NCI-H748 (cell line): Measurements from ENCODE around the gene FILIP1.

Experiments
- DNase-seq: peaks from one replicate; lab custom pipeline; 2025; ENCODE audit not compliant: unreplicated experiment; lab: John Stamatoyannopoulos, UW

FILIP1 gene, protein sequence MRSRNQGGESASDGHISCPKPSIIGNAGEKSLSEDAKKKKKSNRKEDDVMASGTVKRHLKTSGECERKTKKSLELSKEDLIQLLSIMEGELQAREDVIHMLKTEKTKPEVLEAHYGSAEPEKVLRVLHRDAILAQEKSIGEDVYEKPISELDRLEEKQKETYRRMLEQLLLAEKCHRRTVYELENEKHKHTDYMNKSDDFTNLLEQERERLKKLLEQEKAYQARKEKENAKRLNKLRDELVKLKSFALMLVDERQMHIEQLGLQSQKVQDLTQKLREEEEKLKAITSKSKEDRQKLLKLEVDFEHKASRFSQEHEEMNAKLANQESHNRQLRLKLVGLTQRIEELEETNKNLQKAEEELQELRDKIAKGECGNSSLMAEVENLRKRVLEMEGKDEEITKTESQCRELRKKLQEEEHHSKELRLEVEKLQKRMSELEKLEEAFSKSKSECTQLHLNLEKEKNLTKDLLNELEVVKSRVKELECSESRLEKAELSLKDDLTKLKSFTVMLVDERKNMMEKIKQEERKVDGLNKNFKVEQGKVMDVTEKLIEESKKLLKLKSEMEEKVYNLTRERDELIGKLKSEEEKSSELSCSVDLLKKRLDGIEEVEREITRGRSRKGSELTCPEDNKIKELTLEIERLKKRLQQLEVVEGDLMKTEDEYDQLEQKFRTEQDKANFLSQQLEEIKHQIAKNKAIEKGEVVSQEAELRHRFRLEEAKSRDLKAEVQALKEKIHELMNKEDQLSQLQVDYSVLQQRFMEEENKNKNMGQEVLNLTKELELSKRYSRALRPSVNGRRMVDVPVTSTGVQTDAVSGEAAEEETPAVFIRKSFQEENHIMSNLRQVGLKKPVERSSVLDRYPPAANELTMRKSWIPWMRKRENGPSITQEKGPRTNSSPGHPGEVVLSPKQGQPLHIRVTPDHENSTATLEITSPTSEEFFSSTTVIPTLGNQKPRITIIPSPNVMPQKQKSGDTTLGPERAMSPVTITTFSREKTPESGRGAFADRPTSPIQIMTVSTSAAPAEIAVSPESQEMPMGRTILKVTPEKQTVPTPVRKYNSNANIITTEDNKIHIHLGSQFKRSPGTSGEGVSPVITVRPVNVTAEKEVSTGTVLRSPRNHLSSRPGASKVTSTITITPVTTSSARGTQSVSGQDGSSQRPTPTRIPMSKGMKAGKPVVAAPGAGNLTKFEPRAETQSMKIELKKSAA (N-terminal part only)

DNA sequence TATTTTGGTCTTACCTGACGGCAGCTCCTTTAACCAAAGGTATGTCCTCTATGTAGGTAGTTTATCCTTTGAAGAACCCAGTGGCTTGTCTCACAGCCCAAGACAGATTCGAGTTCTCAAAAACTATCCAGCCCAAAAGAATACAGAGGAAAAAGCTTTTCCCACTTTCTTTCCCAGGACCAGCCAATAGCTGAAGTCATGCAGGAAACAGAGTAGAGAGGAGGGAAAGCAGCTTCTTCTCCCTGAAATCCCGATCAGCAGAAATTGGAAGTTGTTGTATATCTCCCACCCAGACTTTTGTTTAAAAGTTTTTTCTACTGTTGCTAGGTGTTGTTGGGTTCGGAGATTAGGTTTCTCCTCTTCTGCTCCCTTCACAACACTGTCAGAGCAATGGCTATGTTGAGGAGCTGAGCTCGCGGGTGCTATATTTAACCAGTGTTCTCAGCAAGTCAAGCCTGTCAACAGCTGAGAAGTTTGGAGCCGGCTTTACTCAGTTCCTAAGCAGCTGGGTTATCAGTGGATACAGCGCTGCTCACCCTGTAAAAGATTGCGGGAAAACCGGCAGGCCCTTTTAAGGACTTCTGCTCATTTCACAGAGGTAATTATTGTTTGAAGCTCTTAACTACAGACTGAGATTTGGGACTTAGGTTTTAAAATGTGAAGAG, at the start of gene FILIP1:
TSS of gene FILIP1 (minus strand) at position 401 of the 665 bp plus-strand sequence. CDS start 78,828 bp downstream, outside the sequence.
- no peak for DNase-seq

DNA sequence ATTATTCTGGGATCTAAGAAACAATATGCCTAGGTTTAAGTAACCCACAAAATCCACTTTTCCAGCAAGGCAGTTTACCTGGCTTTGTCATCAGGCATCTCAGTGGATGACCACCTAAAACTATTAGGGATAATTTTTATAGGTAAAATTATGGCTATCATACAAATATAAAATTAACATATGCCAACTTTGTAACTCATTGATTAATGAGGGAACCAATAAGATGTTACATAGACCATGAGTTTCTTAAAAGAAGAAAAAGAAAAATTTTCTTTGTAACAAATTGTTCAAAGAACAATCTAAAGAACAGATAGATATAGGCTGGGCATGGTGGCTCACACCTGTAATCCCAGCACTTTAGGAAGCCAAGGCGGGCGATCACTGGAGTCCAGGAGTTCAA, 49.7 kb upstream of the FILIP1 start:
- no peak for DNase-seq

DNA sequence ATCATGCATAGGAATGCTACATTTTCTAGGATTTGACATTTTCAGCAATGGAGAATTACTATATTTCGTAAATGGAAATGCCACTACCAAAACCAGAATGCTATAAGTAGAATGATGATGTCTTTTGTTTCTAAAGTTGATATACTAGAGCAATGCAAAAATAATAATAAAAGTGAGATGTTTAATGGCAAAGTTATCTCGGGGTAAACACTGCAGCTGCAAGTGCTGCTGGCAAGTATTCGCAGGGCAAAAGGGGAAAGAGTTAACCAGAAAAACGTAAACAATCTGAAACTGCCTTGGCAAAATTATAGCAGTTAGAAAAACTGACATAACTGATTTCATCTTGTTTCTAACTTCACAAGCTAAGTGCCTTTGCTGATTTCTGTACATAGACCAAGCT, 45.5 kb upstream of the FILIP1 start:
- DNase-seq: no peak

DNA sequence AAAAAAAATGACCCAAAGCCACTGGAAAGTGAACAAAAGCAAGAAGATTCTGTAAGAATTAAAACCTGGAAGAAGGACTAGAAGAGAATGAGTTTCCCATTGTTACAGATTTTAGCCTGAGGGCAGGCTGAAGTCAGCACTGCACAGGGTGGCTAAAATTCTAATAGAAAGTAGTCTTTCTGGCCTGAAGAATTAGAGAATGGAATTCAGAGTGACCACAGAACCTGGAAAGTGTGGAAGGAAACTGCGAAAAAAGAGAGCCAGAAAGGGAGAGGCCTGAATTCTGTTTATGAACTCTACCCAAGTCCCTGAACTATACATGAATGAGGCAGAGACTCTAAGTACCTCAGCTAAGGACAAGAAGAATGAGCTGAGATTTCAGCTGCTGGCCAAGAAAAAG, 38.9 kb upstream of the FILIP1 start:
- no peak for DNase-seq

DNA sequence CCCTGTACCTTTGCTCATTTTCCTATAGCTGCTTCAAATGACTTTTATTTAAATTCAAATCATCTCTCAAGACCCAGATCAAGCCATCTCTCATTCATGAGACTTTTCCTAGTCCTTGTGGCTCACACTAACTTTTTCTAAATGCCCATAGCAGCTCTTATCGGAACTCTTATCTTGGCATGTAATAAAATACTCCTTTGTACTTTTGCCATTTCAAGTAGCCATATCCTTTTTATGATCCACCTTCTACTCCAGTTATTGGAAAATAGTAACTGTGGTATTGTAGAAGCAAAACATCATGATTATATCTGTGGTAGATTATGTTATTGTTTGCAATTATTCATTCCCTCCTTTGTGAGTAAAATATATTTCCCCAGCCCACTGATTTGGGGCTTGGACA, 37.6 kb upstream of the FILIP1 start:
- DNase-seq: no peak

DNA sequence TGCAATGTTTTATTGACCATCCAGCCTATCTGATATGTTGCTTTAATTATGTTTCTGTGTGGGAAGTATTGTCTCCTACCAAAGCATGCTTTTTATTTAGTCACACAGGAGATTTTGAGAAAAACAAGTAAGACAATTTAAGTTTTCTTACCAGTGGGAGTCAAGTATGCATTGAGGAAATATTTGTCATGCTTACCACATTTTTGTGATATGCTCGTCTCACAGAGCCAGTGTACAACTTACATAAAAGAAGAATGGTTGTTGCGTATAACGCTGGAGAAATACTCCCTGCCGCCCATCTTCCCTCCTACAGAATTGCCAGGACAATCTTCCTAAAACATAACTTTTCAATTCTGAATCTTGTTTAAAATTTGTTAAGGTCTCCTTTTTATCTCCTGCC, 37.1 kb upstream of the FILIP1 start:
- no peak for DNase-seq

DNA sequence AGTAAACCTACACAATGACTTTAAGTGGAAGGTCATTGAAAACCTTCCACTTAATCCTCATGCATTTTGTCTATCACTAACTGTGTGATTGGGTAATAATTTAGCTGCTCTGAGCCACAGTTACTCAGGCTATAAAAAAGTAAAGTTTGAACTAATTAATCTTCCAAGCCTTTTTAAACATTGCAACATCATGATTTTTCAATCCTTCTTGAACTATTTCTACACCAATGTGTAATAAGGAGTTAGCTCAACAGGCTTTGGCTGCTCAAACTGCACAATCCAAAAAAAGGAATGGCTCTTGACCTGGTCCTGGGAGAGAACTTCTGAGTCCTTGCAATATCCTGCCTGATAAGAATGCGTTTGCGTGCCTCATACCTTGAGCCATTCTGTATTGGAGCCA, 34.8 kb upstream of the FILIP1 start:
- DNase-seq: no peak

DNA sequence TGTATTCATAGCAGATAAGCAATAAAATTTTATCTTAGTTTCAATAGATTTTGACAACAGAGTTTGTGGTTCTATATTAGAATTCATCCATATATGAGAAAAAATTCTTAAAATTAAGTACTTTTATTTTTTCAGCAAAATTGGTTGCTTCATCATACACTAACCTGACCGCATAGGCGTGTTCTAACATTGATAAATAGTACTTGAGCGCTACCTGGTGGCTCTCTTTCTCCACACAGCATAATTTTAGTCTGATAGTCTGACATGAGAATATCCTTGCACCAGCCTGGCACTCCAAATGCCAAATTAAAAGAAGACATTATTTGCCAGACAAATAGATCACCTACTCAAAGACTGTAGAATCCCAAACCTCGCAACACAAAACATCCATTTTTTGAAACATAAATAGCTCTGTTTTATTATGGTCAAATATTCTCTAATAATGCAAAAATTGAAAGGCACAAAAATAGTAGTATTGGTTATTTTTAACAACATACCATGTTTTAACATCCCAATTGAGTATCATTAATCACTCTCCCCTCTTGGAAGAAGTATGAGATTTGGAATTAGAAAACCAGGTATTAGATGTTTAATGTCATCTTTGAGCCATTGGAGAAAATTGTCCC, 33.0 kb upstream of the FILIP1 start:
- DNase-seq: peak; percentile 53

DNA sequence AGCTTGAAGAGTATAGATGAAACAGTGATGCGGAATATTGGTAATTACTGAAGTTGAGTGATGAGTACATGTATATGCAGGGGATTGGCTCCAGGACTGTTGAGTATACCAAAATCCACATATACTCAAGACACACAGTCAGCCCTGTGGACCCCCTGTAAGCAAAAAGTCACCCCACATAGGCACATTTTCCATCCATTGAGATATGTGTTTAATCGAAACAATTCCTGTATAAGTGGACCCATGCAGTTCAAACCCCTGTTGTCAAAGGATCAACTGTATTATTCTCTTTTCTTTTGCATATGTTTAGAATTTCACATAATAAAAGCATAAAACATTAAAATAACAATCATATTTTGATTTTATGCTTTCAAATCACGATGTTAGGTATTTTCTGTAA, 32.1 kb upstream of the FILIP1 start:
- no peak for DNase-seq

DNA sequence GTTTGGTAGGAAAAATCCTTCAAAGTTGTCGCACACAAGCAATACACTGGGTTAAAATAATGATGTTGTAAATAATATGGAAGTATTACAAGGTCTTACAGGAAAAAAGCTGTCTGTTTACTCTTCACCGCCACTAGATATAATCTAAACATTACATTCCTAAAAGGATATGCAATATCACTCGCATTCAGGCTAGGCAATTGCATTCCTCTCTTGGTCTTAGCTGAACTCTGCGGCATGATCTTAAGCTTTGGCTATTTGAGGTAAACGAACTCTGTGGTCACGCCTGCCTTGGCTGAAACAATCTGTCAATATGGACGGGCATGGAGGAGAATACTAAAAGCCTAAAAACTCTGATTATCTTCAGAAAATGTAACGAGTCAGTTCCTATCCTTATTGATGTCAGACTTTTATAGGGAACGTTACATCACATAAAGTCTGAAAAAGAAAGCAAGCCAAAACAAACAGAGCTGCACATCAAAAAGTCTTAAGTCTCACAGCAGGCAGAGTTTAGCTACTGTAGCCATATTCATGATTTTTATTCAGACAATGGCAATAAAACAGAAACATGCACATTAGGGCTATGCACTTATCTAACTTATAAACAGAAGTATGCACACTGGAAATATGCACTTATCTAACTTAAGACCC, 30.8 kb upstream of the FILIP1 start:
- DNase-seq: peak; percentile 7

DNA sequence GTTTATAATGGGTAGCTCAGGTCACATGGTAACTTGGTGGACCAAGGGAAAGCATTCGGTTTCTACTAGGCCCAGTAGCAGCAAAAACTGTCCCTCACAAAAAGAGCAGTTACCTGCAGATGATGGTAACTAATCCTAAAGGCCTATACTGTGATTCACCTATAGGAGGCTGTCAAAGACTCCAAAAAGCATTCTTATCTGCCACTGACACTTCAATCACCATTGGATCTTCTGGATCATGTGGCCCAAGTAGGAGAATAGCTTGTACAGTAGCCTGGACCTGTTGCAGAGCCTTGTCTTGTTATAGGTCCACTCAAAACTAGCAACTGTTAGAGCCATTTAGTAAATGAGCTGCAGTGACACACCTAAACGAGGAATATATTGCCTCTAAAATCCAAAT, 23.2 kb upstream of the FILIP1 start:
- DNase-seq: no peak

DNA sequence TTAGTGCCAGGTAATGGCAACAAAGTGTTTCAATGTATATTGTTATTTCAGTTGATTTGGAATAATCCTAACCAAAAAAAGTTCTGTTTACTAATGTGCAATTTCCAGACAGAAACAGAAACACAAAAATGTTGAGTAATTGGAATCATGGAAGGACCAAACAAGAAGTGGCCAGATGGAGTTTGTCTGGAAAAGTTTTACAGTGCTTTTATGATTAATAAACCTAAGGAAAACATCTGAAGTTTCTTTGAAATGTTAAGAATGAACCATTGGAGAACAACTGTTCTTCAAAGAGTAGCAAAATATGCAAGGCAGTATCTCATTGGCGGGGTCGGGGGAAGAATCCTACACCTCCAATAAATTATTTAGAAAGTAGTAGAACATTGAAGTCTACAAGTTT, 19.0 kb upstream of the FILIP1 start:
- no peak for DNase-seq

DNA sequence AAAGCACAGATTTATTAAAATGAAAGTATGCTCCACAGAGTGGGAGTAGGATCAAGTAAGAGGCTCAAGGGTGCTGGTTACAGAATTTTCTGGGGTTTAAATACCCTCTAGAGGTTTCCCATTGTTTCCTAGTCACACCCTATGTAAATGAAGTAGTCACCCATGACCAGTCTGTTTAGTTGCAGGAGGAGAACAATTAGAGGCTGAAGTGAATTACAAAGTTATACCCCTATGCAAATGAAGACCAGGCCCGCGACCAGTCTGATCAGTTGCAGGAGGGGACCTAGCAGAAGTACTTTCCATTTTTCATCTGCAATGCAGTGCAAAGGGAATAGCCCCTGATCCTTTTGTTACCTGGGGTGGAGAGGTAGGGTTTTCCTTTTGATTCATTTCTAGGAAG, 11.8 kb upstream of the FILIP1 start:
- DNase-seq: no peak

DNA sequence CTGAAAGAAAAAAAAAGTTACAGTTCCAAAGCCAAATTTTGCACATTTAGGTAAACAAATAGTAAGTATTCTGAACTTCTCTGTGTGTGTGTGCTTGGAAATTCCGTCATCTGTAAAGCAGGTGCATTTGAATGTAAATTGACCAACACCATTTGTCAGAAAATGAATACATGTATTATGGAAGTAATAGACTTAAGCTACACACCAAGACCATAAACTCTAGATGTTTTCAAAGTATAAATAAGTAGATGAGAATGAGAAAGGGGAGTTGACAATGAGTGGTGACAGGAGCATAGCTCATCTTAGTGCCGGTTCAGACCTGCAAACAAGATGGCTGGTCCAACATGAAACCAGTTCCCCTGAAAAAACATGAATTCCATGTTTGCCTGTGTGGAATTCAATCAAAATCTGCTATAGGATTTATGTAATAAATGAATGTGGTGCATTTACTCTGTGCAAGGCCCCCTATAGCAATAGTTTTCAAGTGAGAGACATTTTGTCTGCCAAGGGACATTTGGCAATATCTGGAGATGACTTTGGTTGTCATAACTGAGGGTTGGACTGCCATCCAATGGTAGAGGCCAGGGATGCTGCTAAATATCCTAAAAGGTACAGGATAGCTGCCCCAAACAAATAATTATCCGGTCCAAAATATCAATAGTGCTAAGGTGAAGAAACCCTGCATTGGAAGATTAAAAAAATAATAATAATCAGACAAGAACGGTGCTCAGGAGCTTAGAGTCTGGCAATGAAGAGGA, 11.0 kb upstream of the FILIP1 start:
- DNase-seq: no peak

DNA sequence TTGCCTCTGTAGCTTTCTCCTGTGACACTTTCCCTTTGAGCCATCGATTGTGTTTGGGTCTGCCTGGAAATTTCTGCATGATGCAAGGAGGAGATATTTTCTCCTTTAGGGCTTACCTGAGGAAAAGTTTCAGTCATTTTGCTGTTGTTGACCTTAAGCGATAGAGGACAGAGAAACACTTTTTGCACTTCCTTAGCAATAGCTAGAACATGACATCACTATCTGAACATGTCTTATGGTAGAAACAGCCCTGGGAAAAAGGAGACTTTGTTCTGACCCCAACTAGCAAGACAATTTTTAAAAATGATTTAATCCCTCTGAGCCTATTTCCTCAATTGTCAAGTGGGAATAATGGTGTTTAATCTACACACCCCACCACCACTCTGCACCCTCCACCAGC, 9.7 kb upstream of the FILIP1 start:
- no peak for DNase-seq

DNA sequence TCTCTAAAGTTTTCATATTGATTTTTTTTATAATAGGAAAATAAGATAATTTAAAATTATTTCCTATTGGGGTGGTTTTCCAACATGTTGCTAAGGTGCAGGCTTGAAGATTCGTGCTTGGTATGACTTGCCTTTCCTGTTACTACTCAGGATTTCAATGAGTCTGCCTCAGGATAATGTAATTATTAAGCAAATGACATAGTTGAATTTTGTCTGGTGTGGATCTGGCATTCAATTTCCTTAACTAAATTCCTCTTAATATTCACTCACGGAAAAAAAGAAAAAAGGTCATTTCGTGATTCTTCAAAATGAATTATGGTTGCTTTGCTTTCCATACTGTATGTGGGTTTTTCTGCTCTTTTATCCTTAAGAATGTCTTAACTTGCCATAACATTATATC, 9.3 kb upstream of the FILIP1 start:
- DNase-seq: no peak

DNA sequence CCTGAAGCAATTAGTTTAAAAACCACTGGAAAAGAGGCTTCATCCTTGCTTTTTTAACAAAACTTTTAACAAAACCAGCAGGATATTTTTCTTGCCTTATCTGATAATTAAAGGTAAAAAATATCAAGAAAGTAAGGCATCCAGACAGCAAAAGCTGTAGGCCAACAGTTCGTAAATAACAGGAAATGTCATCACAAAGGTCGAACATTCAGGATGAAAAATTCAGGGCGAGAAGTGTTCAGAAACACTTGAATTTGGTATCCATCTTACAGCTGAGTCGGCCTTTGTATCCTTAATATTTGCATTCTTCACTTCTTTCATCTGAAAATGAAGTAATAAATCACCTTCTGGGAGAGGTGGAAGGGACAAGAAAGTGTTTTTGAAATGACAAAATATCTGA, 8.2 kb upstream of the FILIP1 start:
- no peak for DNase-seq

DNA sequence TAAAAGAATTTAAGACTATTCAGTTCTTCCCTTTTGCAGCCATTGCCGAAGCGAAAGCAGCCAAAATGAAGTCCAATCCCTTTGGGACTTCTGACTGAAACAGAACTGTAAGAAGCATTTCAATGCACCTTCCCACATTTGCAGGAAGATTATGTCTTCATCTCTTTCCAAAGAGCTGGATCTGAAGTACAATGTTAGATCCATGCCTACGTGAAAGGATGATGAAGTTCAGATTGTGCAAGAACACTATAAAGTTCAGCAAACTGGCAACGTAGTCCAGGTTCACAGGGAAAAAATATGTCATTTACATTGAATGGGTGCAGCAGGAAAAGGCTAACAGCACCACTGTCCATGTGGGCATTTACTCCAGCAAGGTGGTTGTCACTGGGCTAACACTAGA, 6.0 kb upstream of the FILIP1 start:
- DNase-seq: no peak

DNA sequence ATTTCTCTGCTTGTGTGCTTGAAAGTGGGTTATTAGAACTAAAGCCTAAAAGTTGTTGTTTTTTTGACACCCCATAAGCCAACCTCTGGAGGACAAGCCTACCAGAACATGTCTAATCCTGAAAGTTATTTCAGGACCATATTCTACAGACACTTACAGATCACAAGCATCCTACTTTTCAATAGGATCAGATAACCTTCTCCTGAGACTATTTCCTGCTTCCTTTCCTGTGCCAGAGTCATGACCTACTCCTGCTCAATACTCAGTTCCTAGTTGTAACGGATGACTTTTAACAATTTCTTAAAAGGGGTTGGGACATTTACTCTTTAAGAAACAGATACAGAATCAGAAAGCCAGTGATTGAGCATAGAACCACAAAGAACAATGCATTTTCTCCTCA, 5.3 kb upstream of the FILIP1 start:
- DNase-seq: no peak
